HG02981 (cell line): ENCODE results near the gene GSTO2.

Source experiments
- ATAC-seq: cut with Tn5 transposase; IDR thresholded peaks from one replicate; pipeline ENCODE4 v1.9.1; 2021; ENCODE audit warnings: mild to moderate bottlenecking, moderate library complexity; ENCODE audit not compliant: unreplicated experiment

GSTO2 gene

DNA sequence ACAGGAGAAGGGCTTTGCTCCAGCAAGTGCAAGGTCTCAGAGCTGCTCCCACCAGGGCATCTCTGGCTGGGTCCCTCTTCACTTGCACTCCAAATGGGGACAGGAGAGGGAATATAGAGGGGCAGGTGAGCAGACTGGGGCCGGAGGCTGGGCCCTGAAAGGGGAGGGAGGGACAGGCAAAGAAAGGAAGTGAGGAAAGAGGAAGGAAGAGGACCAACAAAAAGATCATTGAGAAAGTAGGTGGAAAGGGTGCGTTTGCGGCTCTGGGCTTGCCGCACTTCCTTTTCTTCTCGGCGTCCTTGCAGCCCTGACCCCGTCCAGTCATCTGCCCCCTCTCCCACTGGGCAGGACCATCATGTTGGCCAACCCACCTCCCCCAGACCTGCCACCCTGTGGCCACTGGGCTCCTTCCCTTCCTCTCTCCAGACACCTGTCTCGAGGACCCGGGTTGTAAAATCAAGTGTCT is 55.3 kb downstream of the GSTO2 start:
- no peak for ATAC-seq

DNA sequence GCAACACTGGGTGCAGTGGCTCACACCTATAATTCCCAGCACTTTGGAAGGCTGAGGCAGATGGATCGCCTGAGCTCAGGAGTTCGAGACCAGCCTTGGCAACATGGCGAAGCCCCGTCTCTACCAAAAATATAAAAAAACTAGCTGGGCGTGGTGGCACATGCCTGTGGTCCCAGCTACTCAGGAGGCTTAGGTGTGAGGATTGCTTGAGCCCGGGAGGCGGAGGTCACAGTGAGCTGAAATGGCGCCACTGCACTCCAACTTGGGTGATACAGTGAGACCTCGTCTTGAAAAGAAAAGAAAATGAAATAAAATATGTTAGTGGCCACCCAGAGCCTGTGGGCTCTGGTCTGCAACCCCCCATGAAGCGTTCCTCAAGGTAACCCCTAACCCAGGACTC is 55.9 kb downstream of the GSTO2 start:
- ATAC-seq, result no peak

DNA sequence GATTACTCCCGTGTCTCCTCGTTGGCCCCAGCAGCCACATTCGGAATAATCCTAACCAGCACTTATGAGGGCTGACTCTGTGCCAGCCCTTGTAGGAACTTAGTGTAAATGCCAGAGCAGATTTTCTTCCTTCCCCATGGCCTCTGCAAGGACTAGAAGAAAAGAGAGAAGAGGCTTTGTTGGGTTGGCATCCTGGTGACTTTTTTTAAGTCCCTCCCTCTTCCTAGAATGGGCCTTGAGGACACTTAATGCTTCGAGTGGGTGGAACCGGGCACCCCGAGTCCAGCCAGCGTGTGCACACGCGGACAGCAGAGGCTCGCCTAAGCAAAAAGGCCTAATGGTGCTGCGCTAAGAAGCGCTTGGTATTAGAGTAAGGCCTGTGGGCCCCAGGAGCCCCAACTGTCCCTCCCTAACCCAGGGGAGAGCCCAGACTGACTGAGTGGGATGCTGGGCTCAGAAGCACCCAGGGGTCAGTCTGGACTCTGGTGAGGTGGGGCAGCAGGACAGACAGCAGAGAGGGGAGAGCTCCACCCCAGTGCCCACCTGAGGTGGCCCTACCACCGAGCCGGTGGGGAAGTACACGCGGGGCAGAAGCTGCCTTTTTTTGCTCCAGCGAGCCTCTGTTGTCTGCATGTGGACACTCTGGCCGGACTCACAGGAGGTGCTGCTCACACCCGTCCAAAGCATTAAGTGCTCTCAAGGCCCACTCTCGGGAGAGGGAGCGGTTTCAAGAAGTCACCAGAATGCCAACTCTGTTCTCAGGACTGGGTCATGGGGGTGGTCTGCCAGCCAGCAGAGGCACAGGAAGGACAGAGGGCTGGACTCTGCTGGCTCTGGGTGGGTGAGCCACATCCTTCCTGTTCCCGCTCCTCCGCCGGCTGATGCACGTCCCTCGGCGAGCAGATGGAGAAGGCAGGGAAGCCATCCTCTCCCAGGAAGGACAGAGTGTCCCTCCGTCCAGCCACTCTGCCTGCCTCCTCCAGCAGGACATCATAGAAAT is 56.8 kb downstream of the GSTO2 start:
- ATAC-seq, result no peak

DNA sequence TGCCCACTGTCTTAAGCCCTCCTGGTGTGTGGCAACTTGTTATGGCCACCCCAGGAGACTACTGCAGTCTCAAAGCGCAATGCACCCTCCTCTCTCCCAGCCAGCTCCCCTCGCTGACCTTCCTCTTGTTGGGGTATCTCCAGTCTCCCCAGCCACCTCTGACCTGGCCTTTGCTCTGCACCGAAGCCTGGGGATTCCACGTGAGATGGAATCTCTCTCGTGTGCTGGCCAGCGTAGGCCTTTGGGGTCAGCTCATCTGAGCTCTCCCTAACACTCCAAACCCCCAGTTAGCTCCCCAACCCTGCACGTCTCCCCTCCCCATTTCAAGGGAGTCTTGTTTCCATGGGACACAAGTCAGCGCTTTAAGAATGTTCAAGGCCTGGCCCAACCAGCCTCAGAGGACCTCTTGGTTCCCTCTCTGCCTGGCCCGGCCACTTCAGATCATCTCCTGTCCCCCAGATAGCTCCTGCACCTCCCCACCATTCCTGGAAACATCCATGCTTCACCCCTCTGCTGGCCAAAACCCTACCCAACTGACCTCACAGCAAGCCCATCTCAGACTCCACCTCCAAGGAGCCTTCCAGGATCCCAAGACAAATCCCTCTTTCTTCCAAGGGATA is 58.1 kb downstream of the GSTO2 start:
- no peak for ATAC-seq

DNA sequence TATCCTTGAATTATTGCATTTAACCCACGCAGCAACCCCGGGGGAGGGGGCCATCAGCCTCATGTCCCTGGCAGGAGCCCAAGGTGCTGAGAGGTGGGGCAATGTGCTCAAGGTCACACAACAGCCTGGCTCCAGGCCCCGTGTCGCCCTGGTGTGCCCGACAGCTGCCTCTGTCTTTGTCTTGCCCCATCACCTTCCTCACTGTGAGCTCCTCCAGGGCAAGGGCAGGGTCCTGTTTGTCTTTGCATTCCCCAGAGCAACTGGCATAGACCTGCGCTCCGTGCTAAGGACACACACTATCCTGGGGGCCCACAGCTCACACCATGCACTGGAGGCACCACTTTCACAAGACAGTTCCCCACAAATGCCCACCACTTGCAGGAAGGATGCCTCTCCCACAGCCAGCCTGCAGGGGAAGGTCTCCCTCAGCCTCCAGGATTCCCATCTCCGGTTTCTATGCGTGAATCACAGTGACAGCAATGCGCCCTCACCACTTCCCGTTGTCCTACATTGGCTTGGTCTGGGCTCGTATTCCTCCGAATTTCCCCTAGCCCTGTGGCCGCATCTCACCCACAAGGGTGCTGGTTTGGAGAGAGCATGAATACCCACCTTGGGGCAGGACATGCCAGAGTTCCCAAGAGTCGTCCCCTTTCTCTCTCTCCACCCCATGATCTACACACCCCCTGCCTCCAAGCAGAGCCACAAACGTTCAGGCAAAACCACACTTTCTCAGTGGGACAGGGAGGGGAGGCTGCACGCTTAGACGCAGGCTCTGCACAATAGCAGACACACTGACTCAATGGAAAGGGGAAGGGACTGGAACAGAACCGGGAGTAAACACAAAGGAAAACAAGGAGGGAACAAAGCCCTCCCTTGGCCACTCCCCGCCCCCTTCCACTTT is 59.0 kb downstream of the GSTO2 start:
- ATAC-seq, result no peak

DNA sequence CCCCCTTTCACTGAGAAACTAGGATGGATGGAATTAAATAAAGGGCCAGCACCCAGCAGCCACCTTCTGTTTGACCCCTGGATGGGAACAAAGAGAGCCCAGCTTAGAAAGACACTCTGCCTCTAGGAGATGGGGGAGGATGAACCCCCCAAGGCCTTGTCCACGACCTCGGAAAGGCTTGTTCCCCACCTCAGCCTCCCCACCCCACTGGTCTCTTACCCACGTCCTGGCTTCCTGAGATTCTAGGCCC is 59.6 kb downstream of the GSTO2 start:
- ATAC-seq, result peak; percentile 15

DNA sequence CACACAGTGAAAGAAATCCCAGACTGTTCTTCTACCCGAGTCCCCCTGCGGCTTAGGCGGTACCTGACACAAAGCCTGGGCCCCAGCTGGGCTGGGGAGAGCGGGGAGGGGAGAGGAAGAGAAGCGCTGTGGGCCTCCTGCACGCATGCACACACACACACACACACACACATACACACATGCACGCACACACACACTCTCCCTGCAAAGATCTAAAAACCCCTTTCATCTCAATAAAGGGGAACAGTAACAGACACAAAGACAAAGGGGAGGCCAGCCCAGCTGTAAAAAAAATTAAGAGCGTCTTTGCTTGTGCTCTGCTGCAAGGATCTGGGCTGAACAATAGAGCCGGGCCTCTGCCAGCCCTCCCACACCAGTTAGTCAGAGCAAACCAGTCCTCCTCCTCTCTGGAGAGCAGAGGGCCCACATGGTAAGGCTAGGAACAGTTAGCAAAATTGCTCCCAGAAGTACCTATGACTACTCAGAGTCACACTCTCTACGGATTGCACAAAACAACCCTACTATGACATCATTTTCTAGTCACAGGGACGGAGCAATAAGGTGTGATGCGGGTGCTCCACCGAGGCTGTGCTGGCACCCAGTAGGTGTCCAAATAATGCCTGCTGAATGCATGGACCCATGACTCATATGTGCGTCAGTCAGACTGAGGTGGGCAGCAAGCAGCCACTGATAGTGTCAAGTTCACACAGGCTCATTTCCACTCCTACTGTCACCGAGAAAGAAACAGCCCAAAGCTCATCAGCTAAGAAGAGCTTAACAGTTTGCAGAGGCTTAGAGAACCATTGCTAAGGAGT is 60.1 kb downstream of the GSTO2 start:
- ATAC-seq, result peak; percentile 40

DNA sequence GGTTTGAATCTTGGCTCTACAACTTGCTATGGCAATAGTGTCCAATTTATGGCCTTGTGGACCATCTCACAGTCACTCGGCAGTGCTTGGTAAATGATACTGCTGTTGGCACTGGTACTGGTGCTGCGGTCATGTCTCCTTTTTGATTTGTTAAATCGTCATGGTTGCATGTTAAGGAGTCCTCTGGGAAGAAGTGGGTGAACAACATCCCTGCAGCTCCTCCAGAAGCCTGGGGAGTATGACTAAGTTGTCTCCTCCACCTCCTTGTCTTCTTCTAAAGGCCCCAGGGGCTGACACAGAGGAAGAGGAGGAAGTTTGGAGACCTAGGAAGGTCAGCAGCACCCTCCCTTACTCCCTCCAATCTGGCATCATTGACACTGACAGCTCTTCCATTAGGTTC is 60.8 kb downstream of the GSTO2 start:
- no peak for ATAC-seq

DNA sequence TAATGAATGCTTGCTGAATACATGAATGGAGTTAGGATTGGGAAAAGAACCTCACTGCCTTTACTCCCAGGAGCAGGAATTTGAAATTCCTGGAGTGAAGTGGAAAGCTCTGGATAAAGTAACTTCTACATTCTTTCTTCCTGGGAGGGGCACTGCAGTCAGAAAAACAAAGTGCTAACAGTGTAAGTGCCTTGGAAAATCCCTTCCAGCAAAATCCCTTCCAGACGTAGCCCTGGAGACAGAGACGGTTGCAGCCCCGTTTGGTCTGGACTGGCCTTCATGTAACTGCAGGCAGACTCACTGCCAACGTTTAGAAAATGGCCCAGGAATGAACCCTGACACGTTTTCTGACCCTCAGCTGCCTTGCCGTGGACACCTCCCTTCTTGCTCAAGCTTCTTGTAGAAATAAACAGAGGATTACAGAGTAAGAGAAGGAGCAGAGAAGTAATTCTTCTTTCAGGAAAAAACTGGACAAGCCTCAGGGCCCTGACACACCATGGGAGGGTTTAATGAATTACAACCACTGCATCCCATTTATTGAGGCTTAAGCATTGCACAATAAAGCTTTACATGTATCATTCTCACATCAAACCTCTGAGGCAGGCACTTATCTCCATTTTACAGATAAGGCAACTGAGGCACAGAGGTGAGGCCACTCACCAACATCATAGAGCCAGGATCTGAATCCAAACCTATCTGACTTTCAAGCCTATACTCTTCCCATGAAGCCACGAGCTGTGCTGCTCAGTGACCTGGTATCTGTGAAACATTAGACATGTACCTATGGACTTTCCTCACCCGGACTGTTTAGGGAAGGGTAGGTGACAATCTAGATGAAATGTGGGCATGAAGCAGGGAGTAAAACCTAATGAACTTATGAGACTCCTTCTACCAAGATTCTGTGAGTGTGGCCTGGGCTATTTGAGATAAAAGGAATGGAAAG is 61.5 kb downstream of the GSTO2 start:
- ATAC-seq, result no peak

DNA sequence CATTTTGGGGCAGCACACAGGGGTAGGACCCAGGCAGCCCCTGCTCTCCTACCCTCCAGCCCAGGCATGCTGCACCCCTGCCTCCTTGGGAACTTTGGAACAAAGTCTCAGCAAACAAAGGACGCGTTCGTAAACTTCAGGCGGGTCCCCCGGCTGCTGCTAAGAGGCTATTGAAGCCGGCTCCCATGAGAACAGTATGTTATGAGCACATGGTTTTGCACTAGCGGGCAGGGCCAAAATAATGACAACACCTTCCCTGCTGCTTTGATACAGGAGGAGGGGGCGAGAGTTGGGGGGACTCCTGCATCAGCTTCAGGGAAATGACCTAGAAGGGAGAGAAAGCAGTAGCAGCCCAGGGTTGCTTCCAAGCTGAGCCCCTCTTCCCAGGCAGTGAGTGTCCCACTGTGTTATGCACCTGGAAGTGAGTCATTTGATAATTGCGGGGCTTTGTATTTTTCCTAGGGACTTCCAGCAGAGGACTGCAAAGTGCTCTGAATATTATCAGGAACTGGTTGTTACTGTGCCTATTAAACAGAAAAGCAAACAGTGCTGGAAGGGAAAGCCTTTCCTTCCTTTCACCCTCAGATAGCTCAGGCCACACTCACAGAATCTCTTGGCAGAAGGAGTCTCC is 62.3 kb downstream of the GSTO2 start:
- ATAC-seq, result no peak

DNA sequence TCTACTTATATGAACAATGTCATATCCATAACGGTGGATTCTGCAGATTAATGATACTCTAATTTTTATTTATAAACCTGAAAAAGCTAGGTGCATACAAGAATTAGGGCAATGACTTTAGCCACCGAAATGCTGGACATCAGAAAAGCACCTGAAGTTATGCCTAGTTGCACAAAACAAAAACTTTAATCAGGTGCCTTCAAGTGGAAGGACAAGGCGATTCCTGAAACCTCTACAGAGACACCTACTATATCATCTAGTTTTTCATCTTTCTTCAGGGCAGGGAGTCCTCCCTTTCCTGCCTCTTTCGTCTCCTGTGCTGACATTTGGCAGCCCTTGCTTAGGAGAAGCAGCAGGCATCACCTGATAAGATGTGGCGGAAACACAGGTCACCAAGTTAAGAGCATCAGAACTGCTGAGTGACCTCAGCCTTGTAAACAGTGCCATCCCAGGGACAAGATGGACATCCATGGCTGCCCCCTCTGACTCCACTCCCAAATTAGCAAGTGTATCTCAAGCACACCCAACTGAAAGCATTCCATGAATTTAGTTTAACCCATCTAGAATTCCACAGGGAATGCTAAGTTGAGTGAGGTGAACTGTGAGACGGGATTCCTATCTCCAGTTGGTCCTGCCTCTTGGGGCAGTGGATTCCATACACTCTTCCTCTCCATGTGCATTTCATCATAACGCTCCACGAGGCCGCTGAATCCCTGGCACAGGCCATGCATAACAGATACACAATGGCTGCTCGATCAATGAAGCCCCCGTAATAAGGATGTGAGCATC is 63.5 kb downstream of the GSTO2 start:
- no peak for ATAC-seq

DNA sequence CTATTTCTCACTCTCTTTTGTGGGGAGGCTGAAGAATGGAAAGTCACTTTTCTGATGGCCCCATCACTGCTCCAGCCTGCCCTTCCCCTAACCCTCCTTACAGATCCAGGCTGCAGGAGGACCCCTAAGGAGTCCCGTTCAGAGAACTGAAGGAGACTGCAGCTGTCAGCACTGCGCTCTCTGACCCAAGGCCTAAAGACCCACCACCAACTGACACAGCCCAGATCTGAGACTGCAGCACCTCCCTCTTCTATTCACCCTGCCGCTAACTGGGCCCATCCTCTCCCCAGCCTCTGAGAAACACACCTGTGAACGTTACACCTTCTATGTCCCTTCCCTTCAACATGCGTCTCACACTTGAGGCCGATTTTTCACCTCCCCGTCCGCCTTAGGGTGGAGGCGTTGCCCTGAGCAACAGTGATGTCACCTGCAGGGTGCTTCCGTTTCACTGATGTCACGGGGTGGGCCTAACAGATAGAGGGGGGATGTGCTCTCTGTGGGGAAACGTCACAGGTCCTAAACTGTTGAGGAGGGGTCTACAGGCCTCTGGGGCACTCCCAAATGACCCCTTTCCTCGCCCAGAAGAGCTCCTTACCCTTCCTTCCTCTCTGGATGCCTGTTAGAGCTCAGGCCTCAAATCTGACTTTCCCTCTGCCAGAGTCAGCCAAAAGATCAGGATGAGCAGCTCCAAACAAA is 64.2 kb downstream of the GSTO2 start:
- no peak for ATAC-seq

DNA sequence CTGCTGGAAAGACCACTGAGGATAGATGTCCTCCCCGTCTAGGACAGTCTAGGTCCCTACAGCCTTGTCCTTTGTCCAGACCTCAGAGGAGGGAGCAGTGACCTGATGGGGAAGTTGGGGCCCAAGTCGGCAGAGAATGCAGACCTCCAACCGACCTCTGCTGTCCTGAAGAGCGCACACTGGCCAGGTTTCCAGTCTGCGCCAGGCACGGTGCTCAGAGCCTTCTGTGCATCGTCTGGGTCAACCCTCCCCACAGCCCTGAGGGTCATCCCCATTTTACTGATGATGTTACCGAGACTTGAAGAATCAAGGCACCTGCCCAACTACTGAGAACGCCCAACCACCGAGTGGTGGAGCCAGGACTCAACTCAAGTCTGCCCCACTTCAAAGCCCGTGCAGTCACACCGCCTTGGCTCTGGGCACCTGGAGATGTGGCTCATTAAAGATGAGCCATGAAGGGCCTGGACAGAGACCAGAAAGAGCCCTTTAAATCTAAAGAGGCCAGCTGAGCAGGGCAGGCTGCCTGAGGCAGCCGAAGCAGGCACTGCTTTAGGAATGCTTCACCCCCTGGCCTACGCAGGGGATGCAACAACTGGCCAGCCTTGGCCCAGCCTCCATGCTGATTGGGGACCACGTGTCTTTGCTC is 64.9 kb downstream of the GSTO2 start:
- ATAC-seq, result no peak

DNA sequence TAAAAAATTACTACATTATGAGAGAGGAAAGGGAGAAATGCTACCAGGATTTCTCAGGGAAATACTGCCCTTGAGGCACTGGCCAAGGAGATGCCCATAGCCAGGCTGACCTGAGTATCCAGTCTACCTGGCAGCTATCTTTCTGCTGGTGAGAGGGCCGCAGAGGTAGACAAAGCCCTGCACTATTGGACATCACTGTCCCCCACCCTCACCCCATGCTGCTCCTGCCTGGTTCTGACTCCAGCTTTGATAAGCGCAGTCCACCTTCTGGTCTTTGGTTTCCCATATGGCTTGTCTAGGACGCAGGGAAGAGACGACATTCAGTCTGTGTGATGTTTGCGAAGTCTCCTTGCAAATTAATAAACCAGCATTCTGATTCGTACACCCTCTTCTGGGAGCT is 65.6 kb downstream of the GSTO2 start:
- no peak for ATAC-seq

DNA sequence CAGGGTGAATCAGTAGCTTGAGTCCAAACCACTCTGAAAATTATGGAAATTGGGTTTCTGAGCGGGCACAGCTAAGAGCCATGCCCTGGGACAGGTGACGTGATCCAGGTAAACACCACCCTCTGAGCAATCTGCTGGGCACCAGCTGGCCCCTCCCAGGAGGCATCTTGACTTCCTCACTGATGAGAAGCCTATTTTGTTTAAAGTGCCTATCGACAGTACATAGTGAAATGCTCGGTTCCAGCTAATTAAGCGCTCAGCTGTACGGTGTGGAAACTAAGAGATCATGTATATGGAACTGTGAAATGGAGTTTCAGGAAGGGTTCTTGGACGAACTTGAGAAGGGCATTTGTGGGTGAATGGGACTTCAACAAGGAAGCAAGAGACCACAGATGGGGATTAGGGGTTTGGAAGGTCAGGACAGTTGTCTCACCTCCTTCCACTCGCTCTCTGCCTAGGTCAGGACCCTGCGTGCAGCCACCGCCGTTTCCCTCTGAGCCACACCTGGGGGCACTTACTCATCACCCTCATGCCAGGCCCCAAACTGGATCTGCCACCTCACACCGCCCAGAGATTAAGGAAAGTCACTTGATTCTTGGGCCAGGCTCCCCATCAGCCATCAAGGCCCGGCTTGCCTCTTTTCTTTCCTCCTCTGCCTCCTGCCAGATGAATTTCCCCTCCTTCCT is 66.1 kb downstream of the GSTO2 start:
- ATAC-seq, result no peak

DNA sequence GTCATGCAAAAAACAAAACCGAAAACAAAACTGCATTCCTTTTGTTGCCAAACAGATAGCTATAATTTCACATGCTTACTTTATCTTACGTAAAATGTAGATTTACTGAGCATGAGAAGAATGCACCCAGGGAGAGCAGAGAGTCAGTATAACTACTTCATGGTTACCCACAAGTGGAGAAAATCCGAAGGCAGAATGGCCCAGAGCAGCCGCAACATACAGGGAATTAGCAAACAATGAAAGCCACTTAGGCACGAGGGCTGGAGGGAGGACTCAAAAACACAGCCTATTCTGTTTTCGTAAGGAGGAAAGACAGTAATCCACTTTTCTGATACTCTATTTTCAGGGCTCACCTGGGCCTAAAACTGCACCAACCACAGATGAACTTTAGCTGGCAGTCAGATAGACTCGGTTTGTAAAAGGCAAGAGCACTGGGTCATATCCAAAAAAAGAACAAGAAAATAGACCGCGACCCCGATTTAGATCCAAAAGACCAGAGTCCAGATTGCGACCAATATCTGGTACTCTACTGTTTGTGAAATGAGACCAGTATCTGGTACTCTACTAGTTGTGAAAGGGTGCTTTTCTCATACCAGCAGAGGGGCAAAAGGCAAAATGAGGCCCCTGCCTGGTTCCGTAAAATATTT is 68.0 kb downstream of the GSTO2 start:
- ATAC-seq, result peak; percentile 27
